Loucy (cell line): ENCODE measurements around the gene CFAP65.

Source experiments
- EZH2phosphoT487 ChIP-seq: fragments of 200-600 bp; IDR thresholded peaks from 2 replicates; pipeline ENCODE4 v1.6.1; 2018; ENCODE audit warnings: antibody characterized with exemption, mild to moderate bottlenecking, moderate library complexity, borderline replicate concordance
- TF ChIP-seq, protein P1 (sequence below): fragments of 200-600 bp; sonication (generic); conservative IDR thresholded peaks from 2 replicates; pipeline ENCODE4 v1.5.1; 2014; ENCODE audit warnings: mild to moderate bottlenecking, antibody characterized with exemption, low read length

DNA sequence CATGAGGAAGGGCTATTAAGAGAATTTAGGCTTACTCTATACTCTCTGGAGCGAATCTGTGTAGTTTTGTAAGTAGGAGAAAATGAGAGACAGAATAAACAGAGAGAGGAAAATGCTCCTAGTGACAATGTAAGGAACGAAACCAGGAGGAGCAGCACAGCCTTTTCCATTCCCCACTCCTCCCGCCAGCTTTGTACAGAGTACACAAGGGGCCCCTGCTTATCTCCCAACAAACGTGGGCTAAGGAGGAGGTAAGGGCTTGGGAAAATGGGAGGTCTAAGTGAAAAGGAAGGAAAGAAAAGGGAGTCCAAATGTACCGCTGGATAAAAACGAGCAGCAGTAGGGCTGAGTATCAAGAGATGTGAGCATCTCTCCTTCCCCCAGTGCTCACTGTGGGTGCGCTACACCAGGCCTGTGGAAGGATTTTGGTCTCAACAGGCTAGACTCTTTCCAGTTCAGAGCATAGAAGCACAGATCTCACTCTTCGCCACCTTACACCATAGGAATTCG lies 31.5 kb upstream of the CFAP65 start:
- TF ChIP-seq, protein P1, sequence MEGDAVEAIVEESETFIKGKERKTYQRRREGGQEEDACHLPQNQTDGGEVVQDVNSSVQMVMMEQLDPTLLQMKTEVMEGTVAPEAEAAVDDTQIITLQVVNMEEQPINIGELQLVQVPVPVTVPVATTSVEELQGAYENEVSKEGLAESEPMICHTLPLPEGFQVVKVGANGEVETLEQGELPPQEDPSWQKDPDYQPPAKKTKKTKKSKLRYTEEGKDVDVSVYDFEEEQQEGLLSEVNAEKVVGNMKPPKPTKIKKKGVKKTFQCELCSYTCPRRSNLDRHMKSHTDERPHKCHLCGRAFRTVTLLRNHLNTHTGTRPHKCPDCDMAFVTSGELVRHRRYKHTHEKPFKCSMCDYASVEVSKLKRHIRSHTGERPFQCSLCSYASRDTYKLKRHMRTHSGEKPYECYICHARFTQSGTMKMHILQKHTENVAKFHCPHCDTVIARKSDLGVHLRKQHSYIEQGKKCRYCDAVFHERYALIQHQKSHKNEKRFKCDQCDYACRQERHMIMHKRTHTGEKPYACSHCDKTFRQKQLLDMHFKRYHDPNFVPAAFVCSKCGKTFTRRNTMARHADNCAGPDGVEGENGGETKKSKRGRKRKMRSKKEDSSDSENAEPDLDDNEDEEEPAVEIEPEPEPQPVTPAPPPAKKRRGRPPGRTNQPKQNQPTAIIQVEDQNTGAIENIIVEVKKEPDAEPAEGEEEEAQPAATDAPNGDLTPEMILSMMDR = no peak
- TF ChIP-seq EZH2phosphoT487 = no peak
